ENCODE measurements around the gene TSPAN32.

Gene TSPAN32

DNA sequence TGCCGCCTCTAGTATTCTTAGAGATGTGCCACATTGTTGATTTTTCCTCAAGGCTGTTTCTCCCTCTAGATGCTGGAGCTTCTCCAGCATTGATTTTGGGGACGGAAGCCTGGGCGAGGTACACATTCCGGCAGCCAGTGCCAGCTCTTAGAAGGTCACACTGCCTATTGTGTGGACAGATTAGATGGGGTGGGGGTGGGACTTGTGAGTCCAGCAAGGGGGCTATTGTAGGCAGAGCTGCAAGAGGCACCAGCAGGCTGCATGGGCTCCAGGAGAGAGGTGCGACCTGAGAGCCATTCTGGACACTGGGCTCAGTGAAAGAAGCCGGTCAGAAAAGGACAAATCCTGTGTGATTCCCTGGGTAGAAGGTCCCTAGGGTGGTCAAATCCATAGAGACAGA lies 12.5 kb upstream of the TSPAN32 start:
- no peak for DNase-seq (ENCODE audit: low read depth)

DNA sequence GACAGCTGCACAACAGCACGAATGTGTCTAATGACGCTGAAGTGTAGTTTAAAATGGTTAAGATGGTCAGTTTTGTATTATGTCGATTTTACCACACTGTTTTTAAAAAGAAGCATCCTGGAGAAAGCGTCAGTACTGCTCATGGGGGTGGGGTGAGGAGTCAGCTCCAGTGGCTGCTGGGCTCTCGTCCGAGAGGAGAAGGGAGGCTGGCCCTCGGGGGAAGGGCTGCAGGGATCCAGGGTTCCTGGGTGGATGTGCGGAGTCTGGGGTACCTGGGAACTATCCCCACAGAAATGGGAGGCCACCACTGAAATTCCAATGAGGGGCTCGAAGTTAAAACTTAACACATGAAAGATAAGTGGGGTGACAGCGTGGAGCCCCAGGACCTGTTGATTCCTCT lies 12.0 kb upstream of the TSPAN32 start:
- DNase-seq (ENCODE audit: low read depth): no peak

DNA sequence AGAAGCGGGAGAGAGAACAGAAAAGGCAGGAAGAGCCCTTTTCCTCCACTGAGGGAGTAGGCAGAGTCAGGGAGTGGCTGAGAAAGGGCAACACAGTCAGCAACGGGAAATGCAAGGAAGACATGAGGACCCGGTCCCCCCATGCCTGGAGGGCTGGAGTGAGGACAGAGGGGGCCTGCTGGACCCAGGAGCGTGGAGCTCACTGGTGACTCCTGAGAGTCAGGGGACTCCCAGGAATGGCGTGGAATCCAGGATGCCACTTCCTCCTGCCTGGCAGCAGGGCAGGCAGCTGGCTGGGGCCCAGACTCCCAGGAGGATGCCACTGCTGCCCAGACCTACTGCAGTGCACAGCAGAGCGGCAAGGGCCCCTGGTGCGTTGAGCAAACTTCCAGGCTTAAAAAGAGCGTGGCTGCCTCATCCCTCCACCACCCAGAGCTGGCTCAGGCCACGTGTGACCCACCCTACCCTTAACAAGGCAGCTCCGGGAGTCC lies 11.4 kb upstream of the TSPAN32 start:
- no peak for DNase-seq (ENCODE audit: low read depth)

DNA sequence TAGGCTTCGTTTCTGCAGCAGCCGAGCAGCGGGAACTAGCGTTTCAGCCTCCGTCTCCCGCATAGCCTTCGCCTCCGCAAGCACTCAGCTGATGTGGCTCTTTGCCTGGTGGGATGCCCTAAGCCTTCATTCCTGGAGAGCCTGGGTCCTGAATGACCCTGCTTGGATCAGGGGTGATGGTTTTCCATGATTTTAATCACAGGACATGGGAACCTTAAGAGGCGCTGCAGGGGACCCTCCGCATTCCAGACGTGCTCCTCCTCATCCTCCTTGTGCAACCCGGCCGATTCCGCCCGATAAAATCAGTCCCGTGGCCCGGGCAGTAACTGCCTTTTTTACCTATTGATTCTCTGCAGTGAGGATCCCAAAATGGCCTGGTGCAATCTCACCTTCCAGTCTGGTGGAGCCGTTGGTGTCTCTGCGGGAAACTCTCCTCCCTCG lies 8.3 kb upstream of the TSPAN32 start:
- DNase-seq (ENCODE audit: low read depth): no peak

DNA sequence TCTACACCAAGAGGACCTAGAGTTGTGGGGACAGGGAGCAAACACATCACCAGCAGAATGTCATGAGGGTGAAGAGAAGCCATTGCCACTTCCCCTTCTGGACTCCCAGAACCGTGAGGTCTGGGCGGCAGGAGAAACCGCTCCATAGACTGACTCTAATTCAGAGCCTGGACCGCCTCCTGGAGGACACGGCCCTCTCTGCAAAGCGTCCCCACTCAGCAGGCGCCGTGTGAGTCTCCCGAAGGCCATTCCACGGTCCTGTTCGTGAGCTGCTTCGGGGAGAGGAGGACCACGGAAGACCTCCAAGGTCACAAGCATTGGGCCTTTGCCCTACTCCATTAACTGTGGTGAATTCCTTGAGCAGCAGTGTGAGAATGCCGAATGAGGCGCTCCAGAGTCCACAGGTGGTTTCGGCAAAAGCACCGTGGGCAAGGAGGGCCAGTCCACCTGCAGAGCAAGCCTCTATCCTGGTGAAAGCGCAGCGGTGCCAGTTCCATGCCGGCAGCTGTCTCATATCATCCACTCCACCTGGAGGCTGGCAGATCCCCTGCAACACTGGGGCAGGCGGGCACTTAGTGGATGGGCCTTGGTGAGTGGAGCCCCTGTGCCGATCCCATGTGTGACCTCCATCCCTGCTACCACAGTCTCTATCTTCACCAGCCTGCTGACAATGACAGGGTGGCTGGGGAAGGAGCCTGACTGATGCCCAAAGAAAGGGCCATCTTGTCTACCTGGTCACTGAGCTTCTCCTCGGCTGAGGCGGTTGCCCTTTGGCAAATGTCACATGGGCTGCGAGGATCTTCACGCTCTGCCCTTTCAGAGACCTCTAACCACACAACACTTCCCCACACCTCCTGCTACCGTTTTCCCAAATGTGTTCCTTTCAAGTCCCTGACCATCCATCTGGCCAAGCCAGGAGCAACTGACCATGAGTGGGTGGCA lies 7.6 kb upstream of the TSPAN32 start:
- DNase-seq (ENCODE audit: low read depth): no peak

DNA sequence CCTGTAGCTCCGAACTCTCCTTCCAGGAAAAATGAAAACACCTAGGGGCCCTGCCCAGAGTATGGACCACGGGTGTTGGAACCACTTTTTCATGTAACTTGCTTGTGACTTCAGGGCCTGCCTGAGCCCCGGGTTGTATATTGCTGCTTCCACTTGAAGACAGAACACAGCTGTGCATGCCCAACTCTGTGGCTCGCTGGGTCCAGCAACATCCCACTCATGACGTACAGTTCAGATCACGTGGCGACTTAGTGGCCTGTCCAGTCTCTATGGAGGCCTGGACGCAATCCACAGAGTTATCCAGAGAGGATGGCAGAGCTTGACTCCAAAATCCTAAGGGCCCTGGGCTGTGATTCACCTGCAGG lies 6.9 kb upstream of the TSPAN32 start:
- no peak for DNase-seq (ENCODE audit: low read depth)

DNA sequence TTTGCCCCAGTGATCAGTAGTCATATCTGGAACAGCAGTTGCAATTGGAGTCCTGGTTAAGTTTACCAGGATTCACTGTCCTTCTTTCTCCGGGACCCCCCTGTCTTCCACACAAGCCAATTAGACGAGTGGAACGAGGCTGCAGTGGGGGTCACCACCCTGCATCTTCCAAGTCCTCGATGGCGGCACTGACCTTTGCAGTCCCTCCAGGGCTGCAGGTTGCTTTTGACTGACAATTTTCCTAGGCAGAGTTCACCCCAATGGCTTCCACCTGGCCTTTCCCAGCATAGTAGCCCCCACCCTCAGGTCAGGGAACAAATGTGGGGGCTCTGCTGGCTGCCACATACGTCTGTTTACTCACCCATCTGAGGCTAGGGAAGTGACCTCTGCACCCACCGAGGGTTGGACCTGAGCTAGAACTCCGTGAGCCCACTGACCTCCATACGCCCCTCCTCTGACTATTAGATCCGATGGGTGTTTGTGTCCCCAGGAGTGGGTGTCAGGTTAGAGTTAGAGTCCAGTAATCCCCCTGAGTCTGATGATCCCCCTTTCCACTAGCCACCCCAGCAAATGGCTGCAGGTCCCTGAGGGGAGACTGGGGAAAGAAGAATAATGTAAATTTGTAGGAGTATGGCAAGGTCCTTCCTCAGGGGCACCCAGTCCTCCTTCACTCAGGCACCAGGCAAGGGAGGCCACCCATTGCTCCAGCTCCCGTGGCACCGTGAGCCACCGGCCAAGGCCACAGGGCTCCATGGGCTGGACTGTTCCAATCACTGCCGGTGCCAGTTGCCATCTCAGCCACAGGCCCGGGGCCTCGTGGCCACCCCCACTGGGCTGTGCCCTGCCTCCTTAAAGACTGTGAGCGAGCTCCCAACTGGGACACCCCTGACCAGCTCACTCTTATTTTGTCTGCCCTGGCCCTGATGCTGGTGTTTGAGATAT lies 5.6 kb upstream of the TSPAN32 start:
- DNase-seq (ENCODE audit: low read depth): no peak

DNA sequence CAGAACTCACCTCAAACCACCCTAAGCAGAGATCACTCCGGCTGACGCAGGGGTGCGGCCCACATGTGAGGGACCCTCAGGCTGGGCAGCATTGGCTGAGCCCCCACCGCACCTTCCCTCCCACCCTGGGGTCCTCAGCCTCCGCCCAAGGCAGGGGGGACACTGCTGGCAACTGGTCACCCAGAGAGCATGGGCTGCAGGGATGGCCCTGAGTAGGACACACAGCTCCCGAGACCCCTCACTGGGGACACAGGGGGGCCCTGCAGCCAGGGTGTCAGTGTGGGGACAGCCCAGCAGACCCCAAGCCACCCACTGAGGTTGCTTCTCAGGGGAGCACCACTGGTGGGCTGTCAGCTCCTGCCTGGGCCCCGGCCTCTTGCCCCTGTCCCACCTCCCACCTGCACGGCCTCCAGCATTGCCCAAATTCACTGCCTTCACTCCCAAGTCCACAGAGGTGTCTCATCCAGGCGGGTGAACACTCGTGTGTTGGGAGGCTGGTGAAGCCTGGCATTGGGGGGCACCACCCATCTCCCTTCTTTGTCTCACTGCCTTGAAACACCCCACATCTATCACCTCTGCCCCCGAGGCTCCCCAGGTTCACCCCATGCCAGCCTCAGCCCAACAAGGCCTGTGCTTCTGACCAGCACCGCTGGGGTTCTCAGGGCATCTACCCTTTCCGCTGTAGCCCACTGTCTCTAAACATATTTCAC lies 4.7 kb upstream of the TSPAN32 start:
- DNase-seq (ENCODE audit: low read depth): no peak

DNA sequence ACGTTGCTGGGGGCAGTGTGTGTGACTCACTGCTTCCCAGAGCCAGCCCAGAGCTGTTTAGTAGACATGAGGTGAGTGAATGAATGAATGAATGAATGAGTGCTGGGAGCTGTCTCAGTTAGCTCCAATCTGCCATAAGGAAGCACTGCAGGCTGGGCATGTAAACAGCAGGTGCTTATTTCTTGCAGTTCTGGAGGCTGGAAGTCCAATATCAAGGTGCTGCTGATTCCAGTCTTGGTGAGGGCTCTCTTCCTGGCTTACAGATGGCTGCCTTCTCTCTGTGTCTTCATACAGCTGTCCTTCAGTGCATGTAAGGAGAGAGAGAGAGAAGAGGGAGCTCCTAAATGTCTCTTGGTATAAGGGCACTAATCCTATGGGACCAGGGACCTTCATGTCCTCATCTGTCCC lies 4.2 kb upstream of the TSPAN32 start:
- DNase-seq (ENCODE audit: low read depth): no peak

DNA sequence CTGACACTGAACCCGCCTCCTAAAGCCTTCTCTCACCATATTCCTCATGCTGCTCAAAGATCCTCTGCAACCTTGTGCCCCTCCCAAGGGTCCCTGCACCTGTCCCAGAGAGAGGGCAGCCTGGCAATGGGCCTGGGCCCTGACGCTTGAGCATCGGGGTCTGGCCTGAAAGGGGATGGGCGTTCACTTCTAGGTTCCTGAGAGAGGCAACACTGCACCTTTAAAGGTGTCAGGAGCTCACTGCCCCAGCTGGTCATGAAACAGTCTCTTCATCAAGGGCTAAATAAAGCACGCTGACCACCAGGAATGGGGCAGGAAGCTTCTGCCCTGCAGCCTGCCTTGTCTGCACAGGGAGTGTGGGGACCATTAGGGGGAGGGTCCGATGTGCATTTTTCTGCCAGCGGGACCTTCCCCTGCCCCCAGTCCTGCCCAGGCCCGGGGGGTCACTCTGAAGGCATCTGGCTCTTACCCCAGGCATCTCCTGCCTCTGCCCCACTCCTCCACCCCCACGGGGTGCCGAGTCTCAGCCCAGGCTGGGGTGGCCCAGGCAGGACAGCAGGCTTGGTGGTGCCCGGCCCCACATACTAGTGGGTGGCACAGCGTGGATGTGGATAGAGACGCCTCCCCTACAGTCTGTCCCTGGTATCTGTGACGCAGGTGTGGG lies 3.5 kb upstream of the TSPAN32 start:
- DNase-seq (ENCODE audit: low read depth): no peak

DNA sequence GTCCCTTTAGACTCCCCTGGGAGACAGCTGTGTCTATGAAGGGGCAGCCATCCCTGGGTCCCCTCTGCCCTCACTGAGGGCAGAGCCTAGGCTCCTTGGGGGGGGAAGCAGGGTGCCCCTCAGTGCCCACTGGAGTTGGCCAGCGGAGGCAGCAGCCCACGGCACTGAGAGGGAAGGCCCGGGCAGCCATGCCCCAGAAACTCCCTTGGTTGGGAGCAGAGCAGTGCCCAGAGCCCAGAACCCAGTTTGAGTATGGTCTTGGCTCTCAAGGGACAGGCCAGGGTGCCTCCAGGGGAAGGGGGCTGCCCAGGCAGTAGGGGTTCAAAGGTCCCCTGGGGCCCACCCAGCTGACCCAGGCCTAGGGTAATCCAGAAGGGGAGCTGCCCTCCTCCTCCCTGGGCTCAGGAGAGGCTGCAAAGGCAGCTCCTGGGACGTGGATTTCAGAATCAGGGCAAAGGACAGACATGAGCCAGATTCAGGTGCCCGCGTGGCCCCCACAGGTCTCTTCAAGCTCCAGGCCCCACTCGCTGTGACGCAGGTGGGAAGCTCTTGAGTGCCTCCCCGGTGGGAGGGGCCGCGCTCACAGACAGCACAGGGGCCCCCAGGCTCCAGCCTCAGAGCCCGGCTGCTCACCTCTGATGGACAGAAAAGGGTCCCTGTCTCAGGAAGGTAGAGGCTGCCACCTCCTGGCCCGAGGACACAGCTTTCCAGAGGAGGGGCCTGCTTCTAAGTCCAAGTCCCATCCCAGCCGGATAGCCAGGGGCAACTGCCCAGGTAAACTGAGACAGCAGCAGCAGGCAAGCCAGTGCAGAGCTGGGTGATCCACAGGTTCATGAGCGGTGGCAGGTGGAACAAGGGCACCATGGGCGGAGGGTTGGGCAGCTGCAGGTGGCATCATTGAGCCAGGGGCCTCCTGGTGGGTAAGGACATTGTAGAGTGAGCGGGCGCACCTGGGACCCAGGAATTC lies 2.7 kb upstream of the TSPAN32 start:
- DNase-seq (ENCODE audit: low read depth): no peak

DNA sequence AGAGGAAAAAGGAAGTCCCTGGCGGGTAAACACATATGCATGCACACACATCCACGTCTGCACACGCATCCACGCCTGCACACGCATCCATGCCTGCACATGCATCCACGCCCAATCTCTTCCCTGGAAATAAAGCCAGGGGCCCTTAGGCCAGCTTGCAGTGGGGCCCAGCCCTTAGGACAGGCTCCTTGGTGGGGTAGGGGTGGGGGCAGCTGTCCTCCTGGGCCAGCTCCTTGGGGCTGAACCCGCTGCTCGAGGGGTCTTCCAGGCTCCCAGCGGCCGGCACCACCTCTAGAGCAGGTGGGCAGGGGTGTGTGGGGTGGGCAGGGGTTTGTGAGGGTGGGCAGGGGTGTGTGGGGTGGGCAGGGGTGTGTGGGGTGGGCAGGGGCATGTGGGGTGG lies 2.0 kb upstream of the TSPAN32 start:
- no peak for DNase-seq (ENCODE audit: low read depth)

DNA sequence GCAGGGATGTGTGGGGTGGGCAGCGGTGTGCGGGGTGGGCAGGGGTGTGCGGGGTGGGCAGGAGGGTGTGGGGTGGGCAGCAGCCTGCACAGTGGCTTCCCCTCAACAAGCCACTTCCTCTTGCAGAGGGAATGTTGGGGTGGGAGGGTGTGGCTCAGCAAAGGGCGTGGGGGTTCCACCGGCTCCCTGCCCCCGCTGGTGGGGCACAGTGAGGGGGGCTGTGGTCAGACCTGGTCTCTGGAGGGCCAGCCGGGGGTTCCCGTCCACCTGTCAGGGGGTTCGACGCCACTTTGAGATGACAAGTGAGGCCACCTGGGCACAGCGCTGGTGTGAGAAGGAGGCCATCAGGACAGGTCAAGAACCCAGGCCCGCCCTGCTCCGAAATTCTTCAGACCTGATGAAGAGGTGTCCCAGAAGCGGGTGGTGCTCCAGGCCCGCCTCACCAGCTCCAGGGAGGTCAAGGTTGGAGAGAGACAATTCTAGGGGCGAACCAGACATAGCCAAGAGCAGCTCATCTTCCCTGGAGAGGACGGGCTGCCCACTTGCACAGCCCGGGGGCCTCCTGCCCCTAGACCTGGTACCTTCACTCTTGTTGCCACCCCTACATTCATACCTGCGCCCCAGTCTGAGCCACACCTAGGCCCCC lies 1.4 kb upstream of the TSPAN32 start:
- DNase-seq (ENCODE audit: low read depth): peak; percentile 59

DNA sequence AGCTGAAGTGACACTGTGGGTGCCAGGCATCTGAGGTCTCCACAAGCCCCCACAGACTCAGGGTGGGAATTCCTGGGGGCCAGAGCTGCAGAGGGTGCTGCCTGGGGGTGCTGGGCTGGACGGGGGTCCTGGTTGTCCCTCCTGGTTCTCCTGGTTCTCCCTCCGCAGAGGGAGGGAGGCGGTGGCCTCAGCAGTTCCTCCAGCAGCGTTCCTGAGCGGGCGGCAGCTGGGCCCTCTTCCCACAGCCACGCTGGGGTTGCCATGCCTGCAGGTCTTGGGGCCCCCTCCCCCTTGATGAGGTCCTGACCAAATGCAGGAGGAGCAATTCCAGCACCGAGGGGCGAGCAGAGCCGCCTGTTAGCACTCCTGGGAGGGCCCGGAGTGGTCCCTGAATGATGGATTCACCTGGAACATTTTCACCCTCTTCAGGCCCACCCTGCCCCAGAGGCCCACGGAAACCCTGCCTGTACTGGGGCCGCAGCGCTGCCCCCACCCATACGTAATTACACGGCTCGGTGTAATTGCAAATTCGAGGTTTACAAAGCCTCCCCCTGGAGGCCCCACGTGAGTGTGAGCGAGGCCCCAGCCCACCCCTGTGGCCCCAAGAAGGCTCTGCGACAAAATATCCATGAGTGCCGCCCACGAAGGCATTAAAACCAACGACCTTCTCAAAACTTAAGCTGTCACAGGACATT lies 730 bp upstream of the TSPAN32 start:
- DNase-seq (ENCODE audit: low read depth): no peak

DNA sequence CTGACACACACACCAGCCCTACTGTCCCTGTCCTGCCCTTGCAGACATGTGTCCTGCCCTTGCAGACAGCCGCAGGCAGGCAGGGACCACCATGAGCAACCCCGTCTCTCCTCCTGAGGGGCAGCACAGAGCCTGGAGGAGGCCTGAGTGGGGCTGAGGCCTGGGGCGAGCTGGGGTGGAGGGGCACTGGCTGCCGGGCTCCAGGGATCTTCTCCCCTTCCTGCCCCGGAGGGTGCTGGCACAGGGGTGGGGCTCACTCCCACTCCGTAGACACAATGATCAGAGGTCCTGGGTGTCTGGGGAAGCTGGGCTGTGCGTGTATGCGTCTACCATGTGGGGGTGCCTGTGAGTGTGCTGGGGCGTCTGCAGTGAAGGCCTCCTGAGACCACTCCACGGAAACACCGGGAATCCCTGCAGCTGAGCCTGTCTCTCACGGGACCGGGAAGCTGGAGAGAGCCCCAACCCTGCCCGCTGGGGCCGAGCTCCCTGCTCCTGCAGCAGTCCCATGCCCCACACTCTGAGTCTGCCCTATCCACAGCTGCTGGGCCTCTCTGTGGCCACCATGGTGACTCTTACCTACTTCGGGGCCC lies 588 bp downstream of the TSPAN32 start:
- no peak for DNase-seq (ENCODE audit: low read depth)

DNA sequence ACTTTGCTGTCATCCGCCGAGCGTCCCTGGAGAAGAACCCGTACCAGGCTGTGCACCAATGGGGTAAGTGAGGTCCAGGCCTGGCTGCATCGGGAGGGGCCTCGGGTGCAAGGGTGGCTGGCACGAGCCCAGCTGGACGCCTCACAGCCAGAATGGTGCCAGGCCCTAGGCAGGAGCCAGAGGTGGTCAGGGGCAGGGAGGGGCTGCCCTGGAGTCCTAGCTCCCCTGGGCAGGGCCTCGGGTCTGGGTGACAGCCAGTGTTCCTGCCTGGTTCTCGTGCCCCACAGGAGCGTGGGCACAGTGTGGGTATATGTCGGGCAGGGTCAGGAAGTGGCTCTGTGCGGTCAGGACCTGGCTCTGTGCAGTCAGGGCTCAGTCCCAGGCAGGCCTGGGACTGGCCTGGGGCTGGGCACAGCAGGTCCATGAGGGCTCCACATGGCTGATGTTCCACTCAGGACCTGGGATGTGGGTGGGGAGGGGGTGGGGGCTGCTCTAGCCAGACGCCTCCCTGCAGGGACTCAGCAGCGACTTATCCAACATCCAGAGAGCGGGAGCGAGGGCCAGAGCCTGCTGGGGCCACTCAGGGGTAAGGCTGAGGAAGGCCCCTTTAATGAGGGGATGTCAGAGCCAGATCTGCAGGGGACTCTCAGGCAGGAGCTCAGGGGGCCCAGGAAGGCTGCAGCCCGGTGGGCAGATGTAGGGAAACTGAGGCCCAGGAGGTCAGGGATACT lies 1.2 kb downstream of the TSPAN32 start:
- DNase-seq (ENCODE audit: low read depth): no peak

DNA sequence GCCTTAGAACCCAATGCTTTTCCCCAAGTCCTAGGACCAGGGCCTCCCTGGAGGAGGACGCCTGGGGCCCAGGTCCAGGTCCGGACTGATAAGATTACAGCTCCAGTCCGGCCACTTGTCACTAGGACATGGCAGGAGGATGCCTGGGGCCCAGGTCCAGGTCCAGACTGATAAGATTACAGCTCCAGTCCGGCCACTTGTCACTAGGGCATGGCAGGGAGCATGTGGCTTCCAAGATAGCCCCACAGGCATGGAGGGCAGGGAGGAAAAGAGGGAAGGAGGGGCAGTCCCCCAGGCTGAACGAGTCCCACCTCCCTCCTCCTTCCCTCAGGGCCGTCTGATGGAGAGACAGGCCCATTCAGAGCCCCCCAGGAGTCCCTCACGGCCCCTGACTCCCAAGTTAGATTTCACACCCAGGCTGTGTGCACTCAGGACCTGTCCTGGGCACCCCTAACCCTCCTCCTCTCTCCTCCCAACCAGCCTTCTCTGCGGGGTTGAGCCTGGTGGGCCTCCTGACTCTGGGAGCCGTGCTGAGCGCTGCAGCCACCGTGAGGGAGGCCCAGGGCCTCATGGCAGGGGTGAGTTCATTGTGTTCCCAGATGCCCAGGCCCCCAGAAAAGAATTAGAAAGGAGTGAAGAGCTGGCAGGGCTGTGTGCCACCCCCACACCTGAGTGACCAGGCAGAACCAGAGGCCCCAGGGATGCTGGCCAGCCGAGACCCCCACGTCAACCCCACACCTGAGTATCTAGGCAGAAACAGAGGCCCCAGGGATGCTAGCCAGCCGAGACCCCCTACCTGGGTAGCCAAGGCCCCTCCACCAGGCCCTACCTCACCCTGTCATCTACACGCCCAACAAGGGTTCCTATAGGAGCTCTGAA lies 2.1 kb downstream of the TSPAN32 start:
- peak; percentile 65 for DNase-seq (ENCODE audit: low read depth)
